Measurements from ENCODE around the gene AQP12B. TPM values are rescaled to one million over a fixed set of nuclear protein-coding genes. Genes with fewer than 3 reads are reported as not detected.
A peak's percentile ranks its signal among the peaks of the same experiment; 100 is the strongest.

AQP12B gene
- polyA plus RNA-seq, 1 of the 3 experiments (the other 2 are of a cell fraction): not detected

GRCh38 chr2:240626531-240627300 is 56.0 kb downstream of the AQP12B start:
- ChIA-PET CTCF (no interaction called here), POLR2A (interaction anchor here (0.6 kb wide), 1 partner anchor 23 kb away, joined by 3 read pairs; no protein-coding TSS in a partner anchor)
- H3K36me3 ChIP-seq (replicated peaks in 1 of 2; ENCODE audit: control insufficient read depth in 1 of 2, insufficient read depth in 2 of 2, low read length in 1 of 2): no peaks in the 10 kb centered on the region
- no peak overlapping the region for H3K9ac ChIP-seq
- no peak overlapping the region for H2AFZ ChIP-seq (ENCODE audit: low read depth)
- H3K27me3 ChIP-seq (ENCODE audit: insufficient read depth): no peaks in the 10 kb centered on the region
- 77% methylated on average over 14 of the region's 21 CpGs for WGBS (ENCODE audit: low lambda C conversion rate)
- no peaks in the 10 kb centered on the region for H4K20me1 ChIP-seq (ENCODE audit: insufficient read depth)
- H3K9me3 ChIP-seq: no peaks in the 10 kb centered on the region
- no peak overlapping the region for H3K4me2 ChIP-seq
- no peaks in the 10 kb centered on the region for H3K9me2 ChIP-seq
- H3K4me1 ChIP-seq (ENCODE audit: control insufficient read depth in 1 of 2, insufficient read depth in 2 of 2, low read depth in 1 of 2, low read length in 1 of 2): peaks cover 0 to 25% of the 10 kb centered on the region in 2 experiments; a peak in 1 of 4 replicates
- H3K27ac ChIP-seq (ENCODE audit: low read depth in 2 of 2, low read length in 1 of 2): no peak overlapping the region
- TF ChIP-seq EZH2phosphoT487 (IDR thresholded peaks at IDR 0.05; ENCODE audit: borderline replicate concordance, low read depth) (no peak), ELF1 (IDR thresholded peaks at IDR 0.05) (no peak), TEAD4 (IDR thresholded peaks at IDR 0.05; ENCODE audit: borderline replicate concordance, insufficient read depth) (no peak), GATA2 (CRISPR knock-in tag; IDR thresholded peaks at IDR 0.05) (no peak), RCOR1 (IDR thresholded peaks at IDR 0.05; ENCODE audit: low read length) (no peak), SMC3 (IDR thresholded peaks at IDR 0.05; ENCODE audit: low read depth, low read length) (no peak), FOSL2 (IDR thresholded peaks at IDR 0.05; ENCODE audit: borderline replicate concordance, low read depth) (no peak), GABPA (IDR thresholded peaks at IDR 0.05; ENCODE audit: low read depth) (no peak), POLR2AphosphoS5 (IDR thresholded peaks at IDR 0.05; ENCODE audit: low read depth, low read length) (no peak), EP300 (IDR thresholded peaks at IDR 0.05; ENCODE audit: borderline replicate concordance in 1 of 2, low read depth in 1 of 2, low read length in 1 of 2) (no peak), TCF12 (IDR thresholded peaks at IDR 0.05) (no peak)
- TF ChIP-seq, protein P1, sequence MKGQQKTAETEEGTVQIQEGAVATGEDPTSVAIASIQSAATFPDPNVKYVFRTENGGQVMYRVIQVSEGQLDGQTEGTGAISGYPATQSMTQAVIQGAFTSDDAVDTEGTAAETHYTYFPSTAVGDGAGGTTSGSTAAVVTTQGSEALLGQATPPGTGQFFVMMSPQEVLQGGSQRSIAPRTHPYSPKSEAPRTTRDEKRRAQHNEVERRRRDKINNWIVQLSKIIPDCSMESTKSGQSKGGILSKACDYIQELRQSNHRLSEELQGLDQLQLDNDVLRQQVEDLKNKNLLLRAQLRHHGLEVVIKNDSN (IDR thresholded peaks at IDR 0.05; ENCODE audit: borderline replicate concordance, low read depth): no peak
- TF ChIP-seq, protein P2, sequence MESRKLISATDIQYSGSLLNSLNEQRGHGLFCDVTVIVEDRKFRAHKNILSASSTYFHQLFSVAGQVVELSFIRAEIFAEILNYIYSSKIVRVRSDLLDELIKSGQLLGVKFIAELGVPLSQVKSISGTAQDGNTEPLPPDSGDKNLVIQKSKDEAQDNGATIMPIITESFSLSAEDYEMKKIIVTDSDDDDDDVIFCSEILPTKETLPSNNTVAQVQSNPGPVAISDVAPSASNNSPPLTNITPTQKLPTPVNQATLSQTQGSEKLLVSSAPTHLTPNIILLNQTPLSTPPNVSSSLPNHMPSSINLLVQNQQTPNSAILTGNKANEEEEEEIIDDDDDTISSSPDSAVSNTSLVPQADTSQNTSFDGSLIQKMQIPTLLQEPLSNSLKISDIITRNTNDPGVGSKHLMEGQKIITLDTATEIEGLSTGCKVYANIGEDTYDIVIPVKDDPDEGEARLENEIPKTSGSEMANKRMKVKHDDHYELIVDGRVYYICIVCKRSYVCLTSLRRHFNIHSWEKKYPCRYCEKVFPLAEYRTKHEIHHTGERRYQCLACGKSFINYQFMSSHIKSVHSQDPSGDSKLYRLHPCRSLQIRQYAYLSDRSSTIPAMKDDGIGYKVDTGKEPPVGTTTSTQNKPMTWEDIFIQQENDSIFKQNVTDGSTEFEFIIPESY (IDR thresholded peaks at IDR 0.05; ENCODE audit: borderline replicate concordance, low read depth): no peak
- TF ChIP-seq, protein P3, sequence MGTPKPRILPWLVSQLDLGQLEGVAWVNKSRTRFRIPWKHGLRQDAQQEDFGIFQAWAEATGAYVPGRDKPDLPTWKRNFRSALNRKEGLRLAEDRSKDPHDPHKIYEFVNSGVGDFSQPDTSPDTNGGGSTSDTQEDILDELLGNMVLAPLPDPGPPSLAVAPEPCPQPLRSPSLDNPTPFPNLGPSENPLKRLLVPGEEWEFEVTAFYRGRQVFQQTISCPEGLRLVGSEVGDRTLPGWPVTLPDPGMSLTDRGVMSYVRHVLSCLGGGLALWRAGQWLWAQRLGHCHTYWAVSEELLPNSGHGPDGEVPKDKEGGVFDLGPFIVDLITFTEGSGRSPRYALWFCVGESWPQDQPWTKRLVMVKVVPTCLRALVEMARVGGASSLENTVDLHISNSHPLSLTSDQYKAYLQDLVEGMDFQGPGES (IDR thresholded peaks at IDR 0.05; ENCODE audit: low read depth, low read length): no peak
- no peaks in the 10 kb centered on the region for H3F3A ChIP-seq (replicated peaks; ENCODE audit: insufficient read depth)
- no peaks in the 10 kb centered on the region for H3K79me2 ChIP-seq (ENCODE audit: insufficient read depth)
- no peak overlapping the region for H3K4me3 ChIP-seq (ENCODE audit: low read depth in 2 of 2, low read length in 1 of 2)
- DNase-seq: peak; percentile 56

Small RNAs within 50 kb of the gene (small RNA-seq; reads per million reads assigned to genes)
- gene AC011298.3: 0 to 0.21 (median 0) reads per million in 7 experiments

Other genes with a start within 250 kb of the AQP12B start
- 49.0 and 65.5 TPM in 2 replicates for gene GPC1, start 247.2 kb downstream of the AQP12B start, polyA plus RNA-seq (2012; rRNA removed)
- gene ANKMY1, start 124.9 kb downstream of the AQP12B start, polyA plus RNA-seq (2012; rRNA removed): 12.1 and 15.9 TPM in 2 replicates
- 4.1 and 6.4 TPM in 2 replicates for gene DUSP28, start 122.5 kb downstream of the AQP12B start, polyA plus RNA-seq (2012; rRNA removed)
- 13.3 and 14.3 TPM in 2 replicates for gene RNPEPL1, start 114.4 kb downstream of the AQP12B start, polyA plus RNA-seq (2012; rRNA removed)
- 24.0 and 28.1 TPM in 2 replicates for gene CAPN10, start 96.2 kb downstream of the AQP12B start, polyA plus RNA-seq (2012; rRNA removed)
- gene GPR35, start 57.4 kb downstream of the AQP12B start, polyA plus RNA-seq (2012; rRNA removed): 1.2 and 1.3 TPM in 2 replicates
- not detected in 2 replicates for gene AQP12A, start 9.0 kb upstream of the AQP12B start, polyA plus RNA-seq (2012; rRNA removed)
- 0.21 and 0.32 TPM in 2 replicates for gene KIF1A, start 137.3 kb upstream of the AQP12B start, polyA plus RNA-seq (2012; rRNA removed)
- not detected in 2 replicates for gene AGXT, start 185.9 kb upstream of the AQP12B start, polyA plus RNA-seq (2012; rRNA removed)
- gene MAB21L4, start 213.3 kb upstream of the AQP12B start, polyA plus RNA-seq (2012; rRNA removed): not detected in 2 replicates
- not detected in 2 replicates for gene CROCC2, start 223.5 kb upstream of the AQP12B start, polyA plus RNA-seq (2012; rRNA removed)

All from SK-N-SH (cell line).